Left ventricle myocardium inferior (tissue), 1 donor: Measurements from ENCODE around the gene CEP85L. TPM values are rescaled to one million over a fixed set of nuclear protein-coding genes. Genes with fewer than 3 reads are reported as not detected.
A peak's percentile ranks its signal among the peaks of the same experiment; 100 is the strongest.

ENCODE experiments used
- DNase-seq: peaks from one replicate; pipeline ENCODE4 v3.0.0-alpha.2; 2020
- H3K27ac ChIP-seq: fragments of 200-600 bp; replicated peaks from 2 replicates; pipeline ENCODE4 v1.8.0; 2021
- H3K27me3 ChIP-seq: fragments of 200-600 bp; 2 replicates; pipeline ENCODE4 v1.8.0; 2021; ENCODE audit warnings: low read depth
- H3K36me3 ChIP-seq: fragments of 200-600 bp; 2 replicates; pipeline ENCODE4 v1.8.0; 2021
- H3K4me1 ChIP-seq: fragments of 200-600 bp; 2 replicates; pipeline ENCODE4 v1.8.0; 2021
- H3K4me3 ChIP-seq: fragments of 200-600 bp; 2 replicates; pipeline ENCODE4 v1.8.0; 2021; ENCODE audit warnings: mild to moderate bottlenecking, moderate library complexity
- H3K9me3 ChIP-seq: fragments of 200-600 bp; replicated peaks from 2 replicates; pipeline ENCODE4 v1.8.0; 2021
- intact Hi-C: fragments of 100-400 bp; cut with micrococcal nuclease; formaldehyde crosslinking; loops from one replicate; pipeline ENCODE4 v1.11.0; 2022
- total RNA-seq: library from RNA; stranded (reverse); fragmentation: NEBNext Ultra II Directional; extraction: Animal tissue kit (Norgen Biotek cat#: 25700); gene quantifications from one replicate; pipeline ENCODE4 v1.2.1, GENCODE V29; 2021
- TF ChIP-seq, protein P1 (sequence below): fragments of 200-600 bp; IDR thresholded peaks from 2 replicates; pipeline ENCODE4 v1.8.0; 2021; ENCODE audit warnings: antibody characterized with exemption, mild to moderate bottlenecking, borderline replicate concordance
- donor health status: DM: no; HTN: yes; CAD: no; lungs with severe emphysema.

CEP85L gene
- total RNA-seq, 1 donor from 2014 or later: 11.5 TPM

DNA sequence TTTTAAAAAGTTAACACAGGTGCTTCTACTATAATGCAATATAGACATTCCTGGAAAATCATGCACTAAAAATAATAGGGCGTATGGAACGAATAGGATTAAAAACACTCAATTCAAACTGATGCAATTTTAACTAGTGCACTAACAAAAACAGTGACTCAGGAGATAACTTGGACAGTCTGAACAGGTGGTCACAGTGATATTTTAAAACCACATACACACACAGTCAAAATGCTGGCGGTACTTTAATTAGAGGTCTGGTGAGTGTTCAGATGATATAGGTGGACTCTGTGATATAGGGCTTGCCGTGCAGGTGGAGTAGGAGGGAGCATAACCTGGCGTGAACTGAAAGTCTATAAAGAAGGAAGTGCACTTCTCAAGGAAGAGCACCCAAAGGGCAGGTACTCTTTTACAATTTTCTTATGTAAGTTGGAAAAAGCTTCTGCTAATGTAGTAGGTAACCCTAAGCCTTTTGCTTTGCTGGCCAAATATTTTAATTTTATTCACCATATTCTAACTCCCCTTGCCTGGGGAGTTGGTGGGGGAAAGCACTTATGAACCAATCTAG lies 145.2 kb downstream of the CEP85L start:
- no peak for DNase-seq
- Histone ChIP-seq H3K36me3 (peaks cover 38% of the 10 kb centered on the region), H3K4me1 (peaks cover 42% of the 10 kb centered on the region), H3K27ac (peak overlapping the region; percentile 87), H3K27me3 (no peaks in the 10 kb centered on the region), H3K4me3 (no peak overlapping the region), H3K9me3 (peaks cover 17% of the 10 kb centered on the region)
- intact Hi-C loops: no loop called here
- TF ChIP-seq, protein P1, sequence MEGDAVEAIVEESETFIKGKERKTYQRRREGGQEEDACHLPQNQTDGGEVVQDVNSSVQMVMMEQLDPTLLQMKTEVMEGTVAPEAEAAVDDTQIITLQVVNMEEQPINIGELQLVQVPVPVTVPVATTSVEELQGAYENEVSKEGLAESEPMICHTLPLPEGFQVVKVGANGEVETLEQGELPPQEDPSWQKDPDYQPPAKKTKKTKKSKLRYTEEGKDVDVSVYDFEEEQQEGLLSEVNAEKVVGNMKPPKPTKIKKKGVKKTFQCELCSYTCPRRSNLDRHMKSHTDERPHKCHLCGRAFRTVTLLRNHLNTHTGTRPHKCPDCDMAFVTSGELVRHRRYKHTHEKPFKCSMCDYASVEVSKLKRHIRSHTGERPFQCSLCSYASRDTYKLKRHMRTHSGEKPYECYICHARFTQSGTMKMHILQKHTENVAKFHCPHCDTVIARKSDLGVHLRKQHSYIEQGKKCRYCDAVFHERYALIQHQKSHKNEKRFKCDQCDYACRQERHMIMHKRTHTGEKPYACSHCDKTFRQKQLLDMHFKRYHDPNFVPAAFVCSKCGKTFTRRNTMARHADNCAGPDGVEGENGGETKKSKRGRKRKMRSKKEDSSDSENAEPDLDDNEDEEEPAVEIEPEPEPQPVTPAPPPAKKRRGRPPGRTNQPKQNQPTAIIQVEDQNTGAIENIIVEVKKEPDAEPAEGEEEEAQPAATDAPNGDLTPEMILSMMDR: no peak

DNA sequence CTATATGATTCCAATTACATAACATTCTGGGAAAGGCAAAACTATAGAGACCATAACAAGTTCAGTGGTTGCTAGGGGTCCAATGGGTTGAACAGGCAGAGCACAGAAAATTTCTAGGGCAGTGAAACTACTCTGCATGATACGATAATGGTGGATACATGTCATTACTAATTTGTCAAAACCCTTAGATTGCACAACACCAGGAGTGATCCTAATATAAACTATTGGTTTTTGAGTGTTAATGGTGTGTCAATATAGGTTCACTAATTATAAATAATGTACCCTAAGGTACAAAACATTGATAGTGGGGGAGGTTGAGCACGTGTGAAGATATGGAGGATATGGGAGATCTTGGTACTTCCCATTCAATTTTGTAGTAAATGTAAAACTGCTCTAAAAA lies 145.7 kb downstream of the CEP85L start:
- TF ChIP-seq, protein P1: no peak
- Histone ChIP-seq H3K4me3 (no peak overlapping the region), H3K36me3 (peaks cover 43% of the 10 kb centered on the region), H3K27ac (peak overlapping the region; percentile 87), H3K27me3 (no peaks in the 10 kb centered on the region), H3K4me1 (peaks cover 47% of the 10 kb centered on the region), H3K9me3 (peaks cover 17% of the 10 kb centered on the region)
- intact Hi-C loops: no loop called here
- DNase-seq: no peak

DNA sequence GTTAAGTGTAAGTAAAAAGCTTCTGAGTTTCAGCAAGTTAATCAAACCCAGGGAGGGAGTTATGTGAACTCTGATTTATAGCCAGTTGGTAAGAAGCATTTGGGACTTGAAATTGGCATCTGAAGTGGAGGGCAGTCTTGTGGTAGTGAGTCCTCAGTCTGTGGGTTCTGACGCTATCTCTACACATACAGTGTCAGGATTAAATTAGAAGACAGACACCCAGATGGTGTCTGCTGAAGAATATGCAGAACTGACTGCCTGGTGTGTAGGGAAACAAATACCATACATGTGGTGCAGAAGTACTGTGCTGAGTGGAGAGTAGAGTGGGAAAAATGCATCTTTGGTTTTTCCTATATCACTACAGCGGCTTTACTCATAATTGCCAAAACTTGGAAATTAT lies 146.8 kb downstream of the CEP85L start:
- Histone ChIP-seq H3K27ac (peak overlapping the region; percentile 87), H3K4me1 (peaks cover 49% of the 10 kb centered on the region), H3K4me3 (no peak overlapping the region), H3K27me3 (no peaks in the 10 kb centered on the region), H3K36me3 (peaks cover 44% of the 10 kb centered on the region), H3K9me3 (peaks cover 17% of the 10 kb centered on the region)
- intact Hi-C loops: no loop called here
- no peak for DNase-seq
- TF ChIP-seq, protein P1: no peak

DNA sequence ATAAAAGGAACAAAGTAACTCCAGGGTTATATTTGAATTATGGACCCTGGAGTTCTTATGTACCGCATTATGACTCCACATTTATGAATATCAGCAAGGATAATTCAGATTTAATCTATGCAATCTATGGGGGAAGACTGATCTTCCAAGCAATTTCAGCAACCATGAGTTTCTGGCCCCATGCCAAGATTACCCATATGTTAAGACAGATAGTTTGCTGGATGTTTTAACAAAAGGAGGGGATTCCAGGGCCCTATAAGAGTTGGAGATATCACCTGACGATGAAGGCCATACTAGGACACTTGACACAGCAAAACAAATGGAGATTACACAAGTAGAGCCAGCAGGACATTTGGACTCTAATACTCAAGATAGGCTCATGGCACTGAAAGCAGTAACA lies 149.2 kb downstream of the CEP85L start:
- Histone ChIP-seq H3K9me3 (peaks cover 17% of the 10 kb centered on the region), H3K4me1 (peaks cover 41% of the 10 kb centered on the region), H3K36me3 (peaks cover 49% of the 10 kb centered on the region), H3K27ac (no peak overlapping the region), H3K27me3 (no peaks in the 10 kb centered on the region), H3K4me3 (no peak overlapping the region)
- TF ChIP-seq, protein P1: no peak
- DNase-seq: no peak
- intact Hi-C loops: no loop called here

DNA sequence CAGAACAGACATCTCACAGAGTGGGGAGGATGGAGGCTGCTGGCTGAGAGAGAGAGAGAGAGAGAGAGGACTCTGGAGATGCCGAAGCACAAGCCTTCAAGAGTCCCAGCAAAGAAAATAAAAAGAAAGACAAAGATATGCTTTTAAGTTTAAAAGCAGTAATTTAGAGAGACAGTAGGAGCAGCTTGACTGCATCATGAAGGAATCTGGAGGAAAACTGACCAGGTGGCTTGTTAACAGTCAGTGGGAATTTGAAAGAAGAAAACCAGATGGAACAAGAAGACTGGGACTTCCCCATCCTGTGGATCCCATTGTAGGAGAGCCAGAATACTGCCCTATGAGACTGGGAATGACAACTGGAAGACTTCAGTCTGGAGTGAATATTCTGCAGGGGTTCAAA lies 149.6 kb downstream of the CEP85L start:
- intact Hi-C loops: no loop called here
- no peak for DNase-seq
- Histone ChIP-seq H3K27ac (no peak overlapping the region), H3K9me3 (peaks cover 17% of the 10 kb centered on the region), H3K36me3 (peaks cover 49% of the 10 kb centered on the region), H3K27me3 (no peaks in the 10 kb centered on the region), H3K4me3 (no peak overlapping the region), H3K4me1 (peaks cover 37% of the 10 kb centered on the region)
- TF ChIP-seq, protein P1: no peak
